HFFc6 (cell line): Measurements from ENCODE around the gene PNKD. TPM values are rescaled to one million over a fixed set of nuclear protein-coding genes. Genes with fewer than 3 reads are reported as not detected.

ENCODE experiments used
- DNase-seq: peaks from one replicate; pipeline ENCODE4 v3.0.0-alpha.2; 2018
- H3K27ac Mint-ChIP-seq: 2 replicates; pipeline ENCODE4 v1.8.0; 2020; ENCODE audit warnings: mild to moderate bottlenecking, mixed read lengths
- H3K27me3 Mint-ChIP-seq: 2 replicates; pipeline ENCODE4 v1.8.0; 2021; ENCODE audit warnings: mild to moderate bottlenecking, moderate library complexity, mixed read lengths; ENCODE audit not compliant: insufficient read depth
- H3K36me3 Mint-ChIP-seq: 2 replicates; pipeline ENCODE4 v1.8.0; 2021; ENCODE audit warnings: low read depth, mixed read lengths
- H3K4me1 Mint-ChIP-seq: 2 replicates; pipeline ENCODE4 v1.8.0; 2020; ENCODE audit warnings: low read depth, mixed read lengths
- H3K4me3 Mint-ChIP-seq: 2 replicates; pipeline ENCODE4 v1.8.0; 2020; ENCODE audit warnings: mild to moderate bottlenecking, moderate library complexity, mixed read lengths
- H3K9me3 Mint-ChIP-seq: 2 replicates; pipeline ENCODE4 v1.8.0; 2020; ENCODE audit warnings: mild to moderate bottlenecking, mixed read lengths
- total RNA-seq, 6 experiments: library from RNA; stranded (reverse); fragmentation: NEBNext Ultra II Directional; extraction: Animal tissue kit (Norgen Biotek cat#: 25700); gene quantifications; 2 replicates in 1 of 6; 3 replicates in 5 of 6; pipeline ENCODE4 v1.2.3, GENCODE V29; 2021
- TF ChIP-seq, protein P1 (sequence below): fragments of 200-600 bp; sonication (generic); IDR thresholded peaks from 2 replicates; pipeline ENCODE4 v1.5.0; 2021; ENCODE audit warnings: antibody characterized with exemption, mild to moderate bottlenecking

Gene PNKD
- total RNA-seq, 6 experiments from 2014 or later: 50.8 to 62.8 (median 57.7) TPM

DNA sequence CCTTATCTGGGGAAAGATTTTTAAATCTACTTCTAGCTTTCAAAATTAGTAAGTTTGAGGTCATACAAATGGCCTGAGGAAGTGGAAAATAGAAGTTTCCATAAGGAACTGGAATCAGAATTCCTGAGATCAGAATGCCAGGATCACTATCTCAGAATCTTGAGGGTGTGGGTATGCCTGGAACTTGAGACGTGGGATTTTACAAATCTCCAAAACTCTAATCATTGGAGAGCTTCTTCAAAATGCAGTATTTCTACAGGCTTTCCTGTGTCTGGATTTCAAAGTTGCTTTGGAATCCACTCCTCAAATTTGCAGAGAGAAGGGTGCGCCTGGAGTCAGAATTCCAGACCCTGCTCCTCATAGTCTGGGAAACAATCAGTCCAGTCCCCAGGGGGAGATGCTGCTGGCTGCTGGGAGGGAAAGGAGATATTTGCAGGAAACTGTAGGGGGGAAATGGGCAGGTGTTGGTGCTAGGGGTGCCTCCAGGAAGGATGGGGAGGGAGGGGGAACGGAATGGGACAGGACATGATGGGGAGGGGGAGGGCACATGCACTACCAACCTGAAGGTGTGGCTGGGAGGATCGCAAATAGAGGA is 55.3 kb downstream of the PNKD start:
- Mint-ChIP-seq H3K9me3 (no peaks in the 10 kb centered on the region), H3K4me3 (no peak overlapping the region), H3K27me3 (peaks cover 7% of the 10 kb centered on the region; the same call in 1 of the 2 replicates), H3K4me1 (peaks cover 19% of the 10 kb centered on the region), H3K27ac (no peak overlapping the region), H3K36me3 (no peaks in the 10 kb centered on the region)
- TF ChIP-seq, protein P1, sequence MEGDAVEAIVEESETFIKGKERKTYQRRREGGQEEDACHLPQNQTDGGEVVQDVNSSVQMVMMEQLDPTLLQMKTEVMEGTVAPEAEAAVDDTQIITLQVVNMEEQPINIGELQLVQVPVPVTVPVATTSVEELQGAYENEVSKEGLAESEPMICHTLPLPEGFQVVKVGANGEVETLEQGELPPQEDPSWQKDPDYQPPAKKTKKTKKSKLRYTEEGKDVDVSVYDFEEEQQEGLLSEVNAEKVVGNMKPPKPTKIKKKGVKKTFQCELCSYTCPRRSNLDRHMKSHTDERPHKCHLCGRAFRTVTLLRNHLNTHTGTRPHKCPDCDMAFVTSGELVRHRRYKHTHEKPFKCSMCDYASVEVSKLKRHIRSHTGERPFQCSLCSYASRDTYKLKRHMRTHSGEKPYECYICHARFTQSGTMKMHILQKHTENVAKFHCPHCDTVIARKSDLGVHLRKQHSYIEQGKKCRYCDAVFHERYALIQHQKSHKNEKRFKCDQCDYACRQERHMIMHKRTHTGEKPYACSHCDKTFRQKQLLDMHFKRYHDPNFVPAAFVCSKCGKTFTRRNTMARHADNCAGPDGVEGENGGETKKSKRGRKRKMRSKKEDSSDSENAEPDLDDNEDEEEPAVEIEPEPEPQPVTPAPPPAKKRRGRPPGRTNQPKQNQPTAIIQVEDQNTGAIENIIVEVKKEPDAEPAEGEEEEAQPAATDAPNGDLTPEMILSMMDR: no peak
- no peak for DNase-seq

DNA sequence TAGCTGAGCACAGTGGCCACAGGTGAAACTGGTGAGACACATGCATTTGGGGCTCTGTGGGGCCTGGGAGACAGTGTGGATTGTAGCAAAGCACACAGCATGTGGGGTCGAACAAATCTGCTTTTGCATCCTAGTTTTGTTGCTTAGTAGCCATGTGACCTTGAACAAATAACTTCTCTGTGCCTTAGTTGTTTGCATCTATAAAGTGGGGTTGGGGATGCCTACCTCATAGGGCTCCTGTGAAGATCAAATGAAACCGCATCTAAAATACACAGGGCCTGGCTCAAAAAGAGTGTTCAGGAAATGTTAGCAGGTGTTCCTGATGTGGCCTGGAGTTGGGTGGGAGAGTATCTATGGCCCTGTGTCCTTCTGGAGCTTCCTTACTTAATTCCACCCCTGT is 56.0 kb downstream of the PNKD start:
- Mint-ChIP-seq H3K27ac (no peak overlapping the region), H3K4me3 (no peak overlapping the region), H3K36me3 (no peaks in the 10 kb centered on the region), H3K9me3 (no peaks in the 10 kb centered on the region), H3K4me1 (peaks cover 19% of the 10 kb centered on the region), H3K27me3 (peaks cover 7% of the 10 kb centered on the region; the same call in 1 of the 2 replicates)
- no peak for DNase-seq
- TF ChIP-seq, protein P1: no peak

DNA sequence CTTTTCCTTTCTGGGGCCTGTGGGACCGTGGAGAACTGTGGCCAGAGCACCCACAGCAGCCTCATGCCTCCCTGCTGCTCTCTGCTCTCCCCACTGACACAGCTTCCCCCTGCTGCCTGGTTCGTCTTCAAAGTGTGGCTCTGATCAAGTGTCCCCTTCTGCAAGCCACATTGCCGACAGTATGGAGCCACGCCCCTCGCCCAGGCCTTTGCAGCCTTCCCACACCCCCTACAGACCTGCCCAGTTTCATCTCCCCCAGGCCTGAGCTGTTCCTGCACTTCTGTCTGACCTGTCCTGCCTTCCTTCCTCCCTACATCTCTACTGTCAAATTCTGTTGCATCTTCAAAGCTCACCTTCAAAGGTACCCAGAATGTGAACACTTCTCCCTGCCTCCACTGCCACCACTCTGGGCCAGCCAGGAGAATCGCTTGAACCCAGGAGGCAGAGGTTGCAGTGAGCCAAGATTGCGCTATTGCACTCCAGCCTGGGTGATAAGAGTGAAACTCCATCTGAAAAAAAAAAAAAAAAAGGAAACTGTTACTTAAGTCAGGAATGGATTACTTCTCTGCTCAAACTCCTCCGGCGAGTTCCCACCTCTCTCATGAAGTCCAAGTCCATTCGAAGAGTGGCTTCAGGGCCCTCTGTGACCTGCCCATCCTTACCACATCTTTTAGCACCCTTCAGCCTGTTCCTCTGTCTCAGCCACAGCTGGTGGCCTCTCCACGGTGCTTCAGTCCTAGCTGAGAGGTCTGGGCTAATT is 57.3 kb downstream of the PNKD start:
- H3K27ac Mint-ChIP-seq: no peak overlapping the region
- no peak overlapping the region for H3K4me3 Mint-ChIP-seq
- H3K9me3 Mint-ChIP-seq: no peaks in the 10 kb centered on the region
- H3K36me3 Mint-ChIP-seq: no peaks in the 10 kb centered on the region
- TF ChIP-seq, protein P1: no peak
- H3K4me1 Mint-ChIP-seq: peaks cover 13% of the 10 kb centered on the region
- peaks cover 13% of the 10 kb centered on the region; the same call in 1 of the 2 replicates for H3K27me3 Mint-ChIP-seq
- no peak for DNase-seq

GRCh38 chr2:218328294-218328693 is 58.0 kb downstream of the PNKD start:
- H3K27ac Mint-ChIP-seq: no peak overlapping the region
- TF ChIP-seq, protein P1: no peak
- no peak for DNase-seq
- peaks cover 11% of the 10 kb centered on the region for H3K4me1 Mint-ChIP-seq
- H3K36me3 Mint-ChIP-seq: no peaks in the 10 kb centered on the region
- no peak overlapping the region for H3K4me3 Mint-ChIP-seq
- H3K27me3 Mint-ChIP-seq: peaks cover 13% of the 10 kb centered on the region; the same call in 1 of the 2 replicates
- H3K9me3 Mint-ChIP-seq: no peaks in the 10 kb centered on the region

GRCh38 chr2:218329027-218329825 is 58.9 kb downstream of the PNKD start:
- Mint-ChIP-seq H3K9me3 (no peaks in the 10 kb centered on the region), H3K36me3 (no peaks in the 10 kb centered on the region), H3K27ac (no peak overlapping the region), H3K27me3 (peaks cover 12% of the 10 kb centered on the region), H3K4me3 (no peak overlapping the region), H3K4me1 (peaks cover 2% of the 10 kb centered on the region)
- DNase-seq: no peak
- TF ChIP-seq, protein P1: no peak
